Glomerular visceral epithelial cell (primary cell): ENCODE data around the gene ABCA1.
A peak's percentile ranks its signal among the peaks of the same experiment; 100 is the strongest.
"Not testable (repeated sequence)": the region's sequence is repeated elsewhere in the genome, so short reads cannot be mapped to it uniquely, and the experiment has no call there.

Experiments used
- DNase-seq: peaks from one replicate; pipeline ENCODE4 v3.0.0-alpha.2; 2016; ENCODE audit errors: extremely low spot score

The ABCA1 gene, protein sequence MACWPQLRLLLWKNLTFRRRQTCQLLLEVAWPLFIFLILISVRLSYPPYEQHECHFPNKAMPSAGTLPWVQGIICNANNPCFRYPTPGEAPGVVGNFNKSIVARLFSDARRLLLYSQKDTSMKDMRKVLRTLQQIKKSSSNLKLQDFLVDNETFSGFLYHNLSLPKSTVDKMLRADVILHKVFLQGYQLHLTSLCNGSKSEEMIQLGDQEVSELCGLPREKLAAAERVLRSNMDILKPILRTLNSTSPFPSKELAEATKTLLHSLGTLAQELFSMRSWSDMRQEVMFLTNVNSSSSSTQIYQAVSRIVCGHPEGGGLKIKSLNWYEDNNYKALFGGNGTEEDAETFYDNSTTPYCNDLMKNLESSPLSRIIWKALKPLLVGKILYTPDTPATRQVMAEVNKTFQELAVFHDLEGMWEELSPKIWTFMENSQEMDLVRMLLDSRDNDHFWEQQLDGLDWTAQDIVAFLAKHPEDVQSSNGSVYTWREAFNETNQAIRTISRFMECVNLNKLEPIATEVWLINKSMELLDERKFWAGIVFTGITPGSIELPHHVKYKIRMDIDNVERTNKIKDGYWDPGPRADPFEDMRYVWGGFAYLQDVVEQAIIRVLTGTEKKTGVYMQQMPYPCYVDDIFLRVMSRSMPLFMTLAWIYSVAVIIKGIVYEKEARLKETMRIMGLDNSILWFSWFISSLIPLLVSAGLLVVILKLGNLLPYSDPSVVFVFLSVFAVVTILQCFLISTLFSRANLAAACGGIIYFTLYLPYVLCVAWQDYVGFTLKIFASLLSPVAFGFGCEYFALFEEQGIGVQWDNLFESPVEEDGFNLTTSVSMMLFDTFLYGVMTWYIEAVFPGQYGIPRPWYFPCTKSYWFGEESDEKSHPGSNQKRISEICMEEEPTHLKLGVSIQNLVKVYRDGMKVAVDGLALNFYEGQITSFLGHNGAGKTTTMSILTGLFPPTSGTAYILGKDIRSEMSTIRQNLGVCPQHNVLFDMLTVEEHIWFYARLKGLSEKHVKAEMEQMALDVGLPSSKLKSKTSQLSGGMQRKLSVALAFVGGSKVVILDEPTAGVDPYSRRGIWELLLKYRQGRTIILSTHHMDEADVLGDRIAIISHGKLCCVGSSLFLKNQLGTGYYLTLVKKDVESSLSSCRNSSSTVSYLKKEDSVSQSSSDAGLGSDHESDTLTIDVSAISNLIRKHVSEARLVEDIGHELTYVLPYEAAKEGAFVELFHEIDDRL (N-terminal part only)

DNA sequence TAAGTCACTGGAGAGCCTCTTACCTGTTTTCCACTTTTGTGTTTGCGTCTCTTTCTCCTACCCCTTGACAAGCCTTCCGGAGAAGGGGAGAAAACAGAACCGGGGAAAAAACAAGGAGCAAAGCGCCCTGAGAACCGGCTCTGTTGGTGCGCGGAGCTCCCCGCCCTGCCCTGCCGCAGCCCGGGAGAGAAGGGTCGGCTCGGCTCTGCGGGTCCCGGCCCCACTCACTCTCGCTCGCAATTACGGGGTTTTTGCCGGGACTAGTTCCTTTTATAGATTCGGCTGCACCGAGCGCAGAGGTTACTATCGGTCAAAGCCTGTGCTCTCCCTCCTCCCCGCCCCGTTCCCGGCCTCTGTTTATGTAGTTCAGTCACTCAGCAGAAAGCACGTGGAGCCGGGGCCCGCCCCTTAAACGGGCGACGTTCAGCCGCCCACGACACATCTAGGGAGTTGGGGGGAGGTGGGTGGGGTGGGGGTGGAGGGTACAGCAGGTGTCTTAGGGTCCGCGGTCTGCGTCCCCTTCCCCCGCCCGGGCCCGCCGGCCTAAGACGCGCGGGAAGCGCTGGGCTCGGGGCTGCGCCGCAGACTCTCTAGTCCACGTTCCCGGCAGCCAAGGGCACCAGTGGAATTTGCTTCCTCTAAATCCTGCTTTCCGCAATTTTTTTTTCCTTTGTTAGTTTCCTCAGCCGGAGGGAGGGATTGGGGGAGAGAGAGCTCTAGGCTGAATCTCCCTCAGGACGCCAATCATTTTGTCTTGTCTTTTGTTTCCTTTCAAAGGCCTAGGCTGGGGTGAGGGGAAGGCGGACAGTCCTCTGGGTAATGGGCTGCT, at the start of gene ABCA1:
Gene ABCA1, minus strand, starts transcription at position 244 of the 829 bp plus-strand sequence. CDS start 24,476 bp downstream, outside the sequence.
- peak; percentile 84 for DNase-seq

DNA sequence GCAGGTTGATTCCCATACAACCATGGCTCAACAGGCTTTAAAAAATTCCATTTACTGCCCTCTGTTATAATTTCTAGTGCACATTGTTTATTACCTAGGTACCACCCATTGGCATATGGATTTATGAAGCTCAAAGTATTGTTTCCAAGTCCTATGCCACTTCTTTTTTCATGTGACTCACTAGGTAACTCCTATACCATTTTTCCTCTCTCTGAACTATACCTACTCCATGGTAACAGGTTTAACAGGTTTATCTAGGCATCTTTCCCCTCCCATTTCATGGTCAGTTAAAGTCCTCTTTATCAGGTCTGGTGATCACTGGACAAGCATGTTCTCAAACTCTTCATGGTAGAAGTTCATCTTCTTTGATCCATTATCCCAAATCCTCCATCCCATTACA, 49.6 kb upstream of the ABCA1 start:
- no peak for DNase-seq

DNA sequence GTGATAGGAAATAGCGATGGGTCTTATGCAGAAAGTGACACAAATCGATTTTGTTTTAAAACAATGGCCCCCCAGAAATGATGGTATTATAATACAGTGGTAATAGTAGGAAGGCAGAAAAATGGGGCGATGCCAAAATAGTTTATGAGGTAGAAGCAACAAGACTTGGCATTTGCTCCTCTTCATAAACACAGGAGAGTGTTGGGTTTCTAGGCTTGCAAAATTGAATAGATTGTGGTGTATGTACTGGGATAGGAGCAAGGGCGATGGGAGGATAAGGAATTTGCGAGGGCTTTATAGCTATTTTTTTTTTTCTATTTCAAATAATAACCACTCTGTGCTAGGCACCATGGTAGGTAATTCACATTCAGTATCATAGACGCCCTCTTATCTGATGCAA, 49.2 kb upstream of the ABCA1 start:
- DNase-seq, result no peak

DNA sequence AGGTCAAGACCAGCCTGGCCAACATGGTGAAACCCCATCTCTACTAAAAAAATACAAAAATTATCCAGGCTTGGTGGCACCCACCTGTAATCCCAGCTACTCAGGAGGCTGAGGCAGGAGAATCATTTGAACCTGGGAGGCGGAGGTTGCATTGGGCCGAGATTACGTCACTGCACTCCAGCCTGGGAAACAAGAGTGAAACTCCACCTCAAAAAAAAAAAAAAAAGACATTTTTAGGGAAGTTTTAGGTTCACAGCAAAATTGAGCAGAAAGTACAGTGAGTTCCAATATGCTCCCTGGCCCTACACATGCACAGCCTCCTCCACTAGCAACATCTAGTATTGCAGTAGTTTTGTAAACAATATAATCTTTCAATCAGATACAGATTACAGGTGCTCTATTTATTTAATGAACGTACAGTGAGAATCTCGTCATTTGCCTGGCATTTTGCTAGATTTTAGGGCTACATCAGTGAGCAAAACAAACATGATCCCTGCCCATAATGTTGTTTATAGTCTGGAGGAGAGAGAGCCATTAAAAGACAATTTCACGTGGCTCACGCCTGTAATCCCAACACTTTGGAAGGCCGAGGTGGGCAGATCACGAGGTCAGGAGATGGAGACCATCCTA, 48.1 kb upstream of the ABCA1 start:
- DNase-seq, result not testable (repeated sequence)

DNA sequence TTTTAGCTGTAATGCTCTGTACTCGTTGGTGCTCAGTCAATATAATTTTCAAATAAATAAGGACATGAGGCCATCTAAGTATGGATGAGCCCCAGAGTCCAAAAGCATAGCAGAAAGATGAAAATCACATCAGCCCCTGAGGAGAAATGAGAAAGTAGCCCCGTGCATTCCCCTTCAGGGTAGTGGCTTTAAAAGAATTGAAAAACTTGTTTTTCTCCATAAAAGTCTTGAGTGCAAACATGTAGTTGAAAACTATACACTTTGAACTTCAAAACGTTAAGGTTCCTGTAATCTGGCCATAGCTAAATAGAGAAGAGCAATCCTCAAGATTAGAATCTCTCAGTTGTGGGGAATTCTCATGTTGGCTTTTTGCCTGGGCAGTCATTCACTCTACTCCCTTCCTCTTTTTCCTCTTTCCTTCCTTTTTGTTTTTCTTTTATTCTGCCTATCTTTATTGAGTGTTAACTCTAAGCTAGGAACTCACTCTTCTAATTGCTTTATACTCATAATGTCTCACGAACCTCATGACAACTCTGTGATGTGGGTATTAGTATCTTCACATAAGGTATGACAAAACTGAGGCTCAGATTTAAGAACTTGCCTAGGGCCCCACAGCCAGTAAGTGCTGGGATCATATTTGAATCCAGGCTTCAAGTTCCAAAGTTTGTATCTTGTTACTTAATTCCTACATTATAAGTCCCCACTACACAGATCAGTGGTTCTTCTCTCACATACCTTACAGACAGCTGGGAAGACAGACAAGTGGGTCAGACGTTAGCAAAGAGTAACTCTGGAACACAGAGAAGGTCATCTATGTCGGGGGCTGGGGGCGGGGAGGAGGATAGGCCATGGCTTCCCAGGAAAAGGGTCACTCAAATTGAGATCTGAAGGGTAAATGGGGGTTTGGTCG, 46.4 kb upstream of the ABCA1 start:
- DNase-seq, result no peak

DNA sequence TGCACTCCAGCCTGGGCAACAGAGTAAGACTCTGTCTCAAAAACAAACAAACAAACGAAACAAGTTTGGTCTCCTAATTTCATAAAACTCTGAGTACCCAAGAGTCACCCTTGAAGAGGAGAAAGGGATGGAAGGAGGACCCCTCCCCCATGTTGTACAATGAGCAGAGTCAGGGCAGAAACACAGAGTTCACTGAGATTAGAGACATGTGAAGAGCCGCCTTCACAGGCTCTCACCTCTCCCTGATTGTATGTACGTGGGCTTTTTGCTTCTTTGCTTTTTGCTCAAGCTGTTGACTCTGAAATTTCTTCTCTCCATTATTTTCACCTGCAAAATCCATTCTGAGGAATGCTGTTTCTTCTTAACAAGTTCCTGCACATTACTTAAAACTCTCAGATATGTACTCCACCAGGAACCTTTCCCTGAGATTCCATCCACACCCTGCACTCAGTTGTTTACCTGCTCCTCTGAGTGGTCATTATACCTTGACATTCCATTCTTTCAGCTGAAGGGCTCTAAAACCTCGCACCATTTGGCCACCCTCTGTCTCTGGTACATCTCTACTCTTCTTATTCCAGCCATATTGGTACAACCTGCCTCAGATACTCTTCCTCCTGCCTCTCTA, 44.4 kb upstream of the ABCA1 start:
- no peak for DNase-seq

DNA sequence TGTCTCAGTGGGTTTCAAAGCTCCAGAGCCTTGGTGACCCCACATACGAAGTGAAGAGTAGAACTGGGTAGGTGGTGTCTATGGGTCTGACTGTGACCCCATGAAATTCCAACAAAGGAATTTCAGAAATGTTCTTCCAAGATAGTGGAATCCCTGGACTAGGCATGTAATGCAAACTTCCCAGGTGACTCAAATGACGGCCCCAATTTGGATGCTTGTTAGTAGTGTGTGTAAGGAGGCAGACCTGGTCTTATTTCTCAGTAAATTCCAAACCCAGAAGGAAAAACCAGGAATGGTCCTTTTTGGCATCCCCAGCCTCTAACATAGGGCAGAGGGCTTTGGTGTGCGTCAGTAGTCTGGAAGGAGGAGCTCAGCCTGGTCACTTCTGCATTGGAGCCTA, 43.6 kb upstream of the ABCA1 start:
- peak; percentile 5 for DNase-seq

DNA sequence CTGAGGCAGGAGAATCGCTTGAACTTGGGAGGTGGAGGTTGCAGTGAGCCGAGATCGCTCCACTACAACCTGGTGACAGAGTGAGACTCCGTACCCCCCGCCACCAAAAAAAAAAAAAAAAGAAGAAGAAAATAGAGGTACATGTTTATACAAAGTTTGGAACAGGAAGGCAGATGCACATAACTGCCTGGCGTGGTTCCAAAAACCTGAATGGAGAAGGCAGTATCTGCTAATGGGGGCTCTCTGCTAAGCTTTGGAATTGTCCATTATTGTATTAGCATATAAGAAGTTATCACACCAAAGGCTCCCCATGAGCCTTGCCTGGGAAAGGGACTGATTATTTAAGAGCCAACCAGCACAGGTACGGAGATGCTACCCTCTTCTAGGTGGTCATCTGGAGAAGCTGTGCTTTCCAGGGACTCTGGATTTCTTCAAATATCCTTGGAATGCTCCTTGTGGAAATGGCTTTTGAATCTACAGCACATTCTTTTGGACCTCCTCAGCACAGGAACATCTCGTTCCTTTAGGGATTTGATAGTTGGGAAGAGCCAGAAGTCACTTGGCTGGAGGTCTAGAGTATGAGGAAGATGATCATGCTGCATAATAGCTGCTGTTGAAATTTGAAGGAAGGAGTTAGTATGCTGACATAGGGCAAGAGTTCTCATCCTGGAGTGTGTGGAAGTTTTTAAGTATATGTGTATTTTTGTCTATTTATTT, 42.5 kb upstream of the ABCA1 start:
- DNase-seq, result peak; percentile 6

DNA sequence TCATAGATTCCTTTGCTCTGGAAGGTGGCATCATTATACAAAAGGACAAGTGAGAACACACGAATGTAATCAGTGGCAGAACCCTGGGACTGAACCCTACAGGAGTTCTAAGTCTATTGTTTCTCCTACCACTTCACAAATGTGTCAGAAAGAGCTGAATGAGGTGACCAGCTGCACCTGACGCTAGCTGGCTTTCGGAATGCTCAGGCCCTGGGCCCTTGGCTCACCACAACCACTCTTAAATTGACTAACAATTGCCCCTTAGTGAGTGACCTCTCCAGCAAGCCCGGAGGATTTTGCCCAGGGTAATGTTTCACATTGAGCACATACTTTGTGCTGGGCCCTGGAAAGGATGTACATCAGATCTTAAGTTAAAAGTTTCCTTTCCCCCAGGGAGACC, 41.2 kb upstream of the ABCA1 start:
- no peak for DNase-seq

DNA sequence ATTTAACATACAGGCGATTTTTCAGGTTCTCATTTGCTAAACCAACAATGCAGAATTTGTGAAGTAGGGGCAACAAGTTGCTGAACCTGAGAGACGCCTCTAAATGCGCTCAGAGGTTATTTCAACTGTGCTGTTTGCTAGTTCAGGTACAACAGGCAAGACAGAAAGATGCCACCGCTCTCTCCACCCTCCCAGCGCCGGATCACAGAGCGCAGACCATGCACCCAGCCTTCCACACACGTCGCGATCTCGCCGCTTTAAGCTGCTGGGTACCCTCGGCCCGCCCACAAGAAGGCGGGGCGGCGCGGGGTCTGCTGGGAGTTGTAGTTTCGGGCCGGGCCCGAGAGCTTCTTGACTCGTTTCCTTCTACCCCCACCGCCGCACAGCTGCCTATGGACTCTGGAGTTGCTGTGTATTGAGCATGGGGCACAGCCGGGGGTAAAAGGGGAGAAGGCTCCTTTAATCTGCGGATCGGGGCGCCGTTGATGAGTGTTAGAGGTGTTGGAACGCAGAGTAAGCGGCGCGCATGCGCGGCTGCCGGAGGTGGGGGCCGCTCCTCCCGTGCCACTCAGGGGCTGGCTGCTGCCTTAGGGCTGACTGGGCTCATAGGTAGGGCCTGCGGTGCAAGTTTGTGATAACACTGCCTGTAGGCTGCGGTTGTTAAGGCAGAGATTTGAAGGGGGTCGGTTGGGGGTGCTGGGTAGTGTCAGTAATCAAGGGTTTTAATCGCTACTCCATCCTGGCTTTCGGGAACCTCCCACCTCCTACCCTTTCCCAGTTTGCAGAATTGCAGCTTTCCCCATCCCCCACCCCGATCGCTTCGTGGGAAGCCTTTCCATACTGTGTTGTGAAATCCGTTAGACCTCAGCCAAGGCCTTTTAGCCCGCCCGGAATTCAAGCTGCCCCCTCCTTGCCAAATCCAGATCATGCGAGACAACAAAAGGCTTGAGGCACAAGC, 40.3 kb upstream of the ABCA1 start:
- peak; percentile 85 for DNase-seq

DNA sequence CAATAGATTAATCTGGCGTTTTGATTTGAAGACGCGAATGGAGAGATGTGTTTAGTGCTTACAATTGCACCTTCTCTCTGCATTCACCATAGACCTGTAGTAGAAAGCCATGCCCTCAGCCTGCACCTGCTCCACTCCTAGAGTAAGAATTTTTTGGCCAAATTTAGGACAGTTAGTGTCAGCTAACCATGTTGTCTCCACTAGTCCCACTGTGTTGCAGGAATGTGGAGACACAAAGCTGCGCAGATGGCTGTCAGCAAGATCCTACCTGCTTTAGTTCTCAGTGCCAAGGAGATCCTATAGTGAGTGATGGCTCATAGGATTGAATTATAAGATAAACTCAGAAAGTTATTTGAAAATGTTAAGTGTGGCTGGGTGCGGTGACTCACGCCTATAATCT, 35.1 kb upstream of the ABCA1 start:
- no peak for DNase-seq

DNA sequence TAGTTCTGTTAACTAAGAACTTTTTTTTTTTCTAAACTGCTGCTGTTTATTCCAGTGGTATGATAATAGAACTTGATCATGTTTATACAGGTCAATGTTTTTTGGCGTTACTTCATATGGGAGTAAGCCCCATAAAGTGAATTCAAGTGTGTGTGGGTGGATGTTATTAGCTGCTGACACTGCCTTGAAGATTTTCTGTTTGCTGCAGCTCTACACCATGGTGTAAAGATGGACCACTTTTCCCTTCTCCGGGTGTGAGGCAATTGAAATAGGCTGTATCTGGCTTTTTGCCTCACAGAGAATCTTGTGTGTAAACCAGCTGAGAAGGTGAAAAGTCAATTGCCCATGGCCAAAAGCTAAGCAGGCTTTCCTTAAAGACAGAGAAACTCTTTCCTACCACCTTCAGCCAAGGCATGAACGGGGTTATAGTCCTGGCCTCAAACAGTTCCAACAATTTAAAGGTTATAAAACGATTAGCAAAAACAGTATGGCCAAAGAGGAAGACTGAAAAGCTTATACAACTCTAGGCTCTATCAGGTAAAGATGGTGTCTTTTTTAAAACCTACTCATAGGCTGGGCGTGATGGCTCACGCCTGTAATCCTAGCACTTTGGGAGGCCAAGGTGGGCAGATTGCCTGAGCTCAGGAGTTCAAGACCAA, 33.9 kb upstream of the ABCA1 start:
- DNase-seq, result no peak

DNA sequence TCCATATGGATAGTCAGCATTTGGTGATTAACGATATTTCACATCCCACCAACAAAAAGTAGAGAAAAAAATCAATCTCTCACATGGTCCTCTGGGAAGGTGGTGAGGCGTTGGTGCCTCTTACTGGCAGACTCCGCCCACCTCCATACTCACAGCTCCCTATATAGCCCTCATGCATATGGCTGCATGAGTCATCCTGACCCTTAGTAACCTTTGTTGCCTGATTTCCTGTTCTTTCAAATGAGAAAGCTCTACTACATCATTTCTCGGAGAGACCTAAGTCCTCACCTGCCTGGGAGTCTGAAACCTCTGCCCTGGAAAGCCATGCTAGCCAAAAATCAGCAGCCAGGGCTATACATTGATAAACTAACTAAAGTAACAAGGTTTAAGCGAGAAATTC, 33.3 kb upstream of the ABCA1 start:
- DNase-seq, result peak; percentile 43

DNA sequence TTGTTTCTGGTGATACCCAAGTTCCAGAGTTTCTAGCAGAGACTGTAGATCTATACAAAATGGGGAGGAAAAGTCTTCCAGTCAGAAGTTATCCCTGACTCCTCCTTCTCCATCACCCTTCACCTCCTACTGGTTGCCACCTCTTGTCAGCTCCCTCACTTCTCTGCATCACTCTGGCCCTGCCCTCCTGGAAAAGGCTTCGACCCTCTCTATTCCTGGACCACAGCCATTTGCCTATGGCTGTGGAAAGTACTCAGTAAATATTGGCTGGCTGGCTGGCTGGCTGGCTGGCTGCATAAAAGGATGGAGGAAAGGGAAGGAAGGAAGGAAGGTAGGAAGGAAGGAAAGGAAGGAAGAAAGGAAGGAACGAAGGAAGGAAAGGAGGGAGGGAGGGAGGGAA, 32.7 kb upstream of the ABCA1 start:
- DNase-seq, result no peak

DNA sequence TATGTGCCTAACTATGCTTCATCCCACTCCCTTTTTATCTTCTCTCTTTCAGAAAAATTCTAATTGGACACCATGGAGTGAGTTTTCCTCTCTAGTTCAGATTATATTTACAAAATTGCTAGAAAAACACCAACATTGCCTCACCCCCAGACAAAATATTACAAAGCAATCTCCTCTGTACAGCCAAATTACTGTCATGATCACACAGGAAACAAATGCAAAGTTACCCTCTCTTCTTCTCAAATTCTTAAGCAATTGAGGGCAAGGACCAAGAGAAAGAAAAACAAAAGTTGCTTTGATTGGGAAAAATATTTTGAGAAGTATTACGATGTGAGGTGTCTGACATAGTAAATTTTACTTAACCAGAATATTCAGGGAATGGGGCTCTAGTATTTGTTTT, 30.8 kb upstream of the ABCA1 start:
- no peak for DNase-seq

DNA sequence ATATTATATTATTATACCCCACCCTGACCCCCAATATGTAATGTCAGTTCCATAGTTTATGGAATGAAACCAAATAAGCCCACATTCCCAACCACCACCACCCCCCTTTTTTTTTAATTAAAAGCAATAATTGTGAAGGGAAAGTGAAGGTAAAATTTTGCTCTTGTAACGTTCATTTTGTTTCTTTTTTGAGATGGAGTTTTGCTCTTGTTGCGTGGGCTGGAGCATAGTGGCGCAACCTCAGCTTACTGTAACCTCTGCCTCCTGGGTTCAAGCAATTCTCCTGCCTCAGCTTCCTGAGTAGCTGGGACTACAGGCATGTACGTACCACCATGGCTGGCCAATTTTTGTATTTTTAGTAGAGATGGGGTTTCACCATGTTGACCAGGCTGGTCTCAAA, 30.1 kb upstream of the ABCA1 start:
- not testable (repeated sequence) for DNase-seq

DNA sequence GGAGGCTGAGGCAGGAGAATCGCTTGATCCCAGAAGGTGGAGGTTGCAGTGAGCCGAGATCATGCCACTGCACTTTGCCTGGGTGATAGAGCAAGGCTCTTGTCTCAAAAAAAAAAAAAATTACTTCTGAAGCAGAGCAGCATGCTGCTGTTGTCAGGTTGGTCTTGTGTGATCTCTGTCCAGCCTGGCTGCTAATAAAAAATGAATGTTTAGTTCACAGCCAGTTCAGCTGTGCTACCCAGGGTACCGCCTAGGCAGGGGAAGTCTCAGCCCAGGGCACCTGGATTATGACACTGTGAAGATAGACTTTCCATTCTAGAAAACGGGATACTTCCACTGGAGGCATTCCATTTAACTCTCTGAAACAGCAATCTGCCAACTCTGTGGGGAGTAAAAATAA, 23.5 kb upstream of the ABCA1 start:
- no peak for DNase-seq
